Neural progenitor cell (in vitro differentiated cells): ENCODE data around the gene PHF20.

Experiments
- CTCF ChIP-seq: fragments of 200-600 bp; sonication (generic); IDR thresholded peaks from 2 replicates; pipeline ENCODE4 v1.5.1; 2017; ENCODE audit warnings: antibody characterized with exemption, mild to moderate bottlenecking
- EZH2phosphoT487 ChIP-seq: fragments of 200-600 bp; sonication (generic); IDR thresholded peaks from 2 replicates; pipeline ENCODE4 v1.6.1; 2017; ENCODE audit warnings: antibody characterized with exemption

- TF ChIP-seq CTCF (peak; percentile 97), EZH2phosphoT487 (no peak)
Observed at GRCh38 chr20:35954200-35954906, 182.5 kb downstream of the PHF20 start, which contains the start of gene SCAND1.
